ENCODE results near the gene OR6K6.

Gene OR6K6, protein sequence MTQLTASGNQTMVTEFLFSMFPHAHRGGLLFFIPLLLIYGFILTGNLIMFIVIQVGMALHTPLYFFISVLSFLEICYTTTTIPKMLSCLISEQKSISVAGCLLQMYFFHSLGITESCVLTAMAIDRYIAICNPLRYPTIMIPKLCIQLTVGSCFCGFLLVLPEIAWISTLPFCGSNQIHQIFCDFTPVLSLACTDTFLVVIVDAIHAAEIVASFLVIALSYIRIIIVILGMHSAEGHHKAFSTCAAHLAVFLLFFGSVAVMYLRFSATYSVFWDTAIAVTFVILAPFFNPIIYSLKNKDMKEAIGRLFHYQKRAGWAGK

GRCh38 chr1:158754420-158754819, at the start of gene OR6K6:
Gene OR6K6, plus strand, starts transcription at chr1:158754720. Its CDS starts 168 bp downstream, at chr1:158754888.
- no peak for DNase-seq

DNA sequence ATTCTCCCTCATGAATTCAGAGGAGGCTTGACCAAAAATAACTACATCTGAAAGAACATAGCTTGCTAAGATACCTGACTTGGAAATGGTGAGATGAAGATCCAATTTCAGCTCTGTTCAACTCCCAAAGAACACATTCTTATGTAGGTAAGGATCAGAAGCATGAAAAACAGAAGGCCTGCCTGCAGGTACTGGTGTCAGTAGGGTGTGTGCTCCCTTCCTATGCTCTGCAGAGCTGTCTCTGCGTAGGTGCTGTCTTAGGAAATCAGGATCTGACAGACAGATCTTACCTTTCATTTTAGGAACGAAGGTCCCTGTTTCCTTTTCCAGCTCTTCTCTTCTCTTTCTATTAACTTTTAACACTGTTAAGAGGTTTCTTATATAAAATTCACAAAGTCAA, 48.4 kb upstream of the OR6K6 start:
- DNase-seq = no peak

DNA sequence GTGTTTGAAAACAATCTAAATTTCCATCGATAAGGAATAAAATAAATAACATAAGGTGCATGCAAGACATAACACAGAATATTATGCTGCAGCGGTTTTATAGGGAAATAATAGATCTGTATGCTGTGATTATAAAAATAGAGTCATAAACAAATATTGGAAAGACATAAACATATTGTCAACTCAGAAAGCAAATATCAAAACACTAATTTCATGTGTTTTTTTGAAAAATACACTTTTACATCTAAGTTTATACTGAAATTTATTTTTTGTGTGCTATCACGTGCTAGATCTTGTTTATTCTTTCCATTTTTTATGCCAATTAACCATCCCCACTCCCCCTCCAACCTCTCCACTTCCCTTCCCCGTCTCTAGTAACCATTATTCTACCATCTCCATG, 43.4 kb upstream of the OR6K6 start:
- DNase-seq = no peak

GRCh38 chr1:158714754-158715153, 39.8 kb upstream of the OR6K6 start:
- DNase-seq = no peak

- DNase-seq = no peak
These were observed 38.2 kb upstream of the OR6K6 start for GRCh38 chr1:158716335-158716734.

DNA sequence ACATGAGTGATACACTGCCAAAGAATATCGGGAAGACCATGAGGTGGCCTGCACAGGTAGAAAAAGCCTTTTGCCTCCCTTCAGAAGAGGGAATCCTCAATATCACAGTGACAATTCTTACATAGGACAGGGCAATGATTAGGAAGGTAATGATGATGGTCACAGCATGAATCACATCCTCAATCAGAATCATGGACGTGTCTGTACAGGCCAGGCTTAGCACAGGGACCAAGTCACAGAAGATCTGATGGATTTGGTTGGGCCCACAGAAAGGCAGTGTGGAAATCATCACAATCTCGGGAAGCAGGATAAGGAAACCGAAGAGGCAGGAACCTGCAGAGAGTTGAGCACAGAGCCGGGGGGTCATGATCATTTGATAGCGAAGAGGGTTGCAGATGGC, 37.2 kb upstream of the OR6K6 start:
- no peak for DNase-seq

DNA sequence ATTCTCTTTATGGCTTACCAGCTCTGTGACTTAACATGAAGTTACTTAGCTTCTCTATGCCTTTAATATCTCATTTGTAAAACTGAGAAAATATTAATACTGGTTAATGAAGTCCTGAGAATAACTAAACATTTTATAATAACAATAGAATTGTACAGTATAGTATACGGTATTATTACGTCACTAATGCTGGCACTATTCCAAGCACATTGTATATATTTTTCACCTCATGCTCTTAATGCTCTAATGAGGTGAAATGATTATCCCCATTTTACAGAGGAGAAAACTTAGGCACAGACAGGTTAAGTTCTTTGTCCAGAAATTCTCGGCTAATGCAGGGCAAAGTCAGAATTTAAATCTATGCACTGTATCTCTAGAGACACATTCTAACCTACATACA, 34.9 kb upstream of the OR6K6 start:
- no peak for DNase-seq

DNA sequence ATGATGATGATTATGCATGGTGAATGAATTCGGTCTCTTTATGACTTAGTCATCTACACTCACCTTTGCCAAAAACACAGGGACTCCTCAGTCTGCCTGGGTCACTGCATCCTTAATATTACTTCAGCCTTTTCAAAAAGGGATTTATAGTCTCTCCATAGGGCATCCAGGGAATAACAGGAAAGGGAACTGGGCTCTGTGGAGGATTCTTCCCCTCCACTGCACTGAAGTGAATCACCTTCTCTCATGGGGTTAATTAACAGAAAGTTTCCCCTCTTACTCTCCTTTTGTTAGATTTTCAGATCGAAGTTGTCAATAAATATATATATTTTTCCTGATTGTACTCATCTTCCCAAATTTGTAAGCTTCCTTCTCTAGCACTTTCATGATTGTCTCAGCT, 33.9 kb upstream of the OR6K6 start, which contains the start of gene OR6K3:
Gene OR6K3 (minus strand): TSS at position 101 of the 400 bp plus-strand sequence. CDS start 2,605 bp downstream, outside the sequence.
- no peak for DNase-seq

DNA sequence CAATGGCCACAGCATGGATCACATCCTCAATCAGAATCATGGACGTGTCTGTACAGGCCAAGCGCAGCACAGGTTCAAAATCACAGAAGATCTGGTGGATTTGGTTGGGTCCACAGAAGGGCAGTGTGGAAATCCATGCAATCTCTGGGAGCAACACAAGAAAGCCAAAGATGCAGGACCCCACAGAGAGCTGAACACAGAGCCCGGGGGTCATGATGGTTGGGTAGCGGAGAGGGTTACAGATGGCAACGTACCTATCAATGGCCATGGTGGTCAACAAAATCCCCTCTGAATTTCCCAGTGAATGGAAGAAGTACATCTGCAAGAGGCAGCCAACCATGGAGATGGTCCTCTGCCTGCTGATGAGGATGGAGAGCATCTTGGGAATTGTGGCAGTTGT, 30.1 kb upstream of the OR6K6 start:
- DNase-seq = no peak

- DNase-seq = no peak
These were observed 25.9 kb upstream of the OR6K6 start for GRCh38 chr1:158728510-158729225.

GRCh38 chr1:158730453-158730852, 24.1 kb upstream of the OR6K6 start:
- no peak for DNase-seq

DNA sequence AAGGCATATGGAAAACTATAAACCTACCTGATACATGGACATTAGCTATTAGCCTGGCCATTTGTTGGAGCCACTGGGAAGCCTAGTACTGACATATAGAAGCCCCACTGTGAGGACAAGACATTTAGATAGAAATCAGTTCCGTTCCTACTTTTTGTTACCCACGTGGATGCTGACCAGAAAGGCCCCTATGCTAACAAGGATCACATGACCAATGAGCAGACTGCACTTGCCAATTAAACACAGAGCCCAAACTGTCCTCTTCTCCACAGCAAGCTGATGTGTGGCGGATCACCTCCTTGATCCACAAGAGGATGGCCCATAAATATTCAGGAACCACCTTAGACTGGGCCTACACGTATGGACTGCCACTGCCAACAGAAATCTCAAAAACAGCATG, 22.8 kb upstream of the OR6K6 start:
- no peak for DNase-seq

DNA sequence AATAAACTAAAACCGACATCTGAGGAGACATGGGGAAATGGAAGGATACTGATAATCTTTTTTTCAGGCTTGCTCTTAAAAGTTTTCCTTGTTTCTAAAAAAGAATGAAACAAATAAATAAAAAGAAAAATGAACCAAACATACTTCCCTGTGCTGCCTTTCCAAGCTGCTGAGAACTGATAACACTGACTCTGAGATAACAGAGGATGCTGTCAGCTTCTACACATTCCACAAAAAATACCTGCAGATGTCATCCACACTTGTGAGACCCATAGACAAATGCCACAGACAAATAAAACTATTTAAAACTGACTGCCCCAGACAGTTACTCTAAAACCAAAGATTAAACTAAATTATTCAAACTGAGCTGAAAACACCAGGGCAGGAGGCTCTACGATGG, 22.0 kb upstream of the OR6K6 start:
- no peak for DNase-seq

GRCh38 chr1:158735848-158736247, 18.7 kb upstream of the OR6K6 start:
- no peak for DNase-seq

- DNase-seq = no peak
These were observed 2.3 kb upstream of the OR6K6 start for GRCh38 chr1:158752155-158752712.

GRCh38 chr1:158771950-158772866, 17.7 kb downstream of the OR6K6 start, which contains the start of gene OR6N1:
Gene OR6N1, minus strand, starts transcription at chr1:158772195. Its CDS starts 5,513 bp downstream, at chr1:158766682.
- DNase-seq = no peak

DNA sequence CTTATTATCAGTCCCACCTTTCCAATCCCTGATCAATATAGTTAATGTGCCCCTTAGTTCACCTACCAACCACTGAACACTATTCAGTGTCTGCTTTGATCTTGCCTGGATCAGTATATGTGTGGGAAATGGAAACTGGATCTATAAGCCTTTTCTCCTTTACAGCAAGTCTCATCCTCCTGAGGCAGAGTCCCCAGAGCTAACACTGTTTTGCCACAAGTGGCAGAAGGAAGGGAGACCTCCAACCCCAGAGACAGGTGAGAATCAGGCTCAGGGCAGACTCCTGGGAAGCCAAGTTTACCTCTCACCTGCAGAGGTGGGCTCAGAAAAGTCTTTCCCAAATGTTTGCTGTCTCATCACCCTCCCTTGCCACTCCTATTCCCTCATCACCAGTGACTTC, 26.6 kb downstream of the OR6K6 start, which contains the start of gene OR6N2:
Gene OR6N2 (minus strand): TSS at position 101 of the 400 bp plus-strand sequence. CDS start 3,569 bp downstream, outside the sequence.
- no peak for DNase-seq

GRCh38 chr1:158793604-158794003, 39.1 kb downstream of the OR6K6 start:
- DNase-seq = no peak

DNA sequence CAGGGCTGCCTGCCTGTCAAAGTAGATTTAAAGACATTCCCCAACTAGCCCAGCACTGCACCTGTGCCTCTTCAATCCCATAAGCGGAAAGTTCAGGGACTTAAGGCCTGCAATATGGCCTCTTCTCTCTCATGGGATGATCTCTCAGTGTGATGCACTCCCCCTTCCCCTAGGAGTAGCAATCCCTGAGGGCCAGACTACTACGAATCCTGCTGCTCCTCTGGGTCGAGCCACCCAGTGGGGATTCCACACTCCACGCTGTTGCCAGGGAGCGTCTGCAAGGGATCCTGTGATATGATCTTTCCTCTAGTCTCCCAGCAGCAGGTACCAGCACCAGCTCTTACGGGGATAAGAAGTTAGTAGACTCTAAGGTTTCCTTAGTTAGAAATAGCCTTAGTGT, 39.7 kb downstream of the OR6K6 start:
- DNase-seq = no peak

GRCh38 chr1:158798531-158798930, 44.0 kb downstream of the OR6K6 start:
- DNase-seq = no peak

DNA sequence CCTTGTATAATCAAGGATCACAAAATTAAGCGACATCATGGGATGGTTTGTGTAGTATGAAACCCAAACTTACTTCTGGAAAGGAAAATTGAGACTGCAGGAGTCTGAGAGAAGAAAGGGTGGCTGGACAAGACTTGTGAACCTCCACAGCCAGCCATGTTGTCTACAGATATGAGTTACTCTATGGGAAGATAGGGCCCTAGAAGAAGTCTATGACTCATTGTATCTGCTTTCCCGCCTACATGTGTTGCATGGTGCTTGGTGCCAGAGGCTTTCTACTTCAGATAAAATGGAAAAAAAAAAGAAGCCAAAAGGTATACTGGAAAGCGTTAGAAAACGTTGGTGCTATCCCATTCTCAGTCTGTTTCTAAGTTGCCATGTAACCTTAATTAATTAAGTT, 45.2 kb downstream of the OR6K6 start:
- DNase-seq = no peak

- no peak for DNase-seq
These were observed 46.0 kb downstream of the OR6K6 start for GRCh38 chr1:158800526-158800925.

- no peak for DNase-seq
These were observed 46.9 kb downstream of the OR6K6 start for GRCh38 chr1:158801396-158801795.
